ENCODE results near the gene ASIC2.

Gene ASIC2

DNA sequence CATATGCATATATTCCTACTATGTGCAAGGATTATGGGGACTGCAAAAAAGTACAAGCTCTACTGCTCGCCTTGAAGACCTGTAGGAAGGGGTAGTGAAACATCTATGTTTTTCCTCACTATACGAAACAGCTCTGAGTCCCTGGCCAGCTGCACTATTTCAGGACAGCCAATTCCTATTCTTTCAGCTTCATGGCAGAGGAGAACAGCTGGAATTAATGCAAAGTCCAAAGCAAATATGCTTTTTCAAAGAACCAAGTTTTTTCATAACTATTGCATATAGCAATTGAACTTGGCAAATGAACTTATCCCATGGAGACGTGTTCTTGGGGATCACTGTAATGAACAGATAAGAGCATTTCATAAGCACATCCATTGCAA is 179.1 kb downstream of the ASIC2 start:
- DNase-seq (ENCODE audit: low read depth in 2 of 2), result no peak

DNA sequence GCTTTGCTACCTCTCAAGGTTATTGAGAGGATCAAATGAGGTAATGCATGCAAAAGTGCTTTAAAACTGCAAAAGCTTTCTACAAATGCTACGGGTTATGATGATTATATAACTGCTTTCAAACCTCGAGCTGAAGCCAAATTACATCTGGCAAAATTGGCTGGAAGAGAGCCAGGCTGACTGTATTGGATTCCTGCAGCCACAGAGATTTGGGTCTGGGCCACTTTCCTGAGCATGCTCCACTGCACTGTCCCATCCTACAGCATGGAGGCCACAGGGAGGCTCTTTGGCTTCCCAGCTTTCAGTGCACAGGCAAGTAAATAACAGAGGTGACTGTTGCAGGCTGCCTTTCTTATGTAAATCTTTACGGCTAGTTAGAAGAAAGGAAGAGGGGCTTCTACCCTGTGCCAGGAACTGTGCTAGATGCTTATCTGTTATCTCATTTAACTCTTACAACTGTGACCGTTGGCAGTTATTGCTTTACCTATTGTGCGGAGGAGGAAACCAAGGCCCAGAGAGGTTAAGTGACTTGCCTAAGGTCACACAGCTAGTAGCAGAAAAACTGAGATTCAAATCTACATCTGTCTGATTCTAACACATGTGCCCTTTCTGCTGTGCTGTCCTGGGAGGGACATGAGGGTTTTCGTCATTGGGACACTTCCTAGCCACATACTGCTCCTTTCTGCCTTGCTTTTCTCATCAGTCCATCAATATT is 179.7 kb downstream of the ASIC2 start:
- no peak for DNase-seq (ENCODE audit: low read depth in 2 of 2)

DNA sequence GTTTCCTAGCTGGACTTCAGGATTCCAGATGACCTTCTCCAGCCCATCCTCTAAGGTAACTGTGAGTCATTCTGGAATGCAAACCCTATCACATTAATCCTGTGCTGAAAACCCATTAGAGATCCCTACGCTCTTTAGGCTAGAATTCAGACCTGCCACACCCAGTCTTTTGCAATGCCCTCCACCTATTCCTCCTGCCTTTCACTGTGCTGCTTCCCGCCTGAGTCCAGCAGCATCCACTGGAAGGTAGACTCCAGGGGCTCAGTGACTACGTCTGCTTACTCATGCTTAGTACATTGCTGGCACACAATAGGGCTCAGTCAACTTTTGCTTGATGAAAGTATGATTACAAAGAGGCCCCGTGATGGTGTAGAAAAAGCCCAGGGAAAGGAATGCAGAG is 180.3 kb downstream of the ASIC2 start:
- no peak for DNase-seq (ENCODE audit: low read depth in 2 of 2)

DNA sequence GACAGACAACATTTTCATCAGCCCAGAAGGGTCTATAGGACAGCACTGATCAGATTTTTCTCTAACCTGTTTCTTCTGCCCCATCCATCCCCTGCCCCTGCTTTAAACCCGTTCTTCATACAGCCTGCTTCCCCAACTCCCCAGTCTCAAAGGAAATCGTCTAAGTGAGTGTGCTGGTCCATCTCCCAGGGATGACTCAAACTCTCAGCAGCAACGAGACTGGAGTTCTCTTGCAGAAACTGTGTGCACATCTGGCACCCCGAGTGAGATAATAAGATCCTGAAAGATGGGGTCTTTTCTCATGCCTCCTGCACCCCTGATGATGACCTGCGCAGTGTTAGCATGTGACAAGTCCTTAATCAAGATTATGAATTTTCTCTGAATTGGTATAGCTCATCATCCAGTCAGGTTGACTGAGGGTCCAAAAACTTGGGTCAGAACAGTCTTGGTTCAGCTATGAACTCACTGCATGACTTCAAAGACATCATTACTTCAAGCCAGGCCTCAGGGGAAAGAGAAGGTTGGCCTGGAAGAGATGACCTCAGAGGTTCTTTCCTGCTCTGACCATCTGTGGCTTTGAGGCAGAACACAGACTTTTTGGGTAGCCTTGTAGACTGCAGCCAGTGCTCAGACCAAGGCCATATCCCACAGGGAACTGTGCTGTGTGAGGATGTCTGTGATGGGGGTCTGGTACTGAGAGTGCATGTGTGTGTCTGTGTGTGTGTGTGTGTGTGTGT is 183.6 kb downstream of the ASIC2 start:
- no peak for DNase-seq (ENCODE audit: low read depth in 2 of 2)

DNA sequence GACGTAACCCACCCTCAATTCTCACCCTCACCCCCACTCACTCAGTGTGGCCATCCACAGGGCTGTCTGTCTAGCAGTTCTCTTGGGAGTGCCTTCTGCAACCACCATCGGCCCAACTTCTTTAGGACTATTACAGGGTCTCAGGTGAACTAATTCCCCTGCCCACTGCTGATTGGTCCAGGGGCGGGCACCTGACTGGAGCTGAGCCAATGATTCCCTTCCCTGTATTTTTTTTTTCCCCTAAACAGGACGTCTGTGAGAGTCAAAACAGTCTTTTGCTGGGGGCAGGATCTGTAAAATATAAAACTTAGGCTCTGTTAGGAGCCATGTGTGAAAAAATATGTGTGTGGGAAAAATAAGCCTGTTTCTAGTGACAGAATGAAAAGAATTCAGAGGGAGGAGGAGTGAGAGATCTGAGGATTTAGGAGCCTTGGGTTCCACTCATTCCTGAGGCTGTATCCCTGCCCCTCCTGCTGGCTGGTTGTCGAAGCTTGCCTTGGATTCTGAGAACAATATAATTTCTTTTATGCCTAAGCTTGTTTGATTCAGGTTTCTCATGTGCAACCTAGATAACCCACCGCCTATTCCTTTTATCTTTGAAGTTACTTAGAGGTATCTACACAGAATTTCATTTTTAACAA is 186.4 kb downstream of the ASIC2 start:
- DNase-seq (ENCODE audit: low read depth in 2 of 2), result no peak

DNA sequence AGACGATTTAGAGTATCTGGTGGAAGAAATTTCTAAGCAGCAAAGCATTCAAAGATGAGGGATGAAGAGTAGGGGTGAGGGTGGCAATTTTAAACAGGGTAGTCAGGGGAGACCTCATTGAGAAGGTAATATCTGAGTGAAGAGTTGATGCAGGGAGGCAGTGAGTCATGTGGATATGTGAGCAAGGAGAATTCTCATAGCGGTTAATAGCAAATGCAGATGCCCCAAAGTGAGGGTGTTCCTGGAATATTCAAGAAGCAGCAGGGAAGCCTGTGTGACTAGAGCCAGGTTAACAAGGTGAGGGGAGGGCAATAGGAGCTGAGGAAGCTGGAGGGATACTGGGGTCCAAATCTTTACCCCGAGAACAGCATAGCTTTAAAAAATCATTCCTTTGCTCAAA is 187.2 kb downstream of the ASIC2 start:
- DNase-seq (ENCODE audit: low read depth in 2 of 2), result no peak

DNA sequence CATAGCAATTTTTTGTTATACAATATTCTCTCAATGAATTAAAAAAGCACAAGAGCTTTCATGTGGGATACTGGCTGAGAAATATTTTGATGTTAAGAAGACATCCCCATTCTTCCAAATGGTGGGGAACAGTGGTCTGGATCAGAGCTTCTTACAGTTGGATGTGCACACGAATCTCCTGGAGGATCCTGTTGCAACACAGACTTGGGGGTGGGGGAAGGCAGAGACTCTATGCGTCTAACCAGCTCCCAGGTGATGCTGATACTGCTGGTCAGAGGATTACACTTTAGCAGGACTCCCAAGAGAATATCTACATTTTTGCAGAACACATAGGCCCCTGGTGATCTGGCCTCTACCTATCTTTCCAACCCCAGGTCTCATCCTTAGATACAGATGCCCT is 193.2 kb downstream of the ASIC2 start:
- no peak for DNase-seq (ENCODE audit: low read depth in 2 of 2)

DNA sequence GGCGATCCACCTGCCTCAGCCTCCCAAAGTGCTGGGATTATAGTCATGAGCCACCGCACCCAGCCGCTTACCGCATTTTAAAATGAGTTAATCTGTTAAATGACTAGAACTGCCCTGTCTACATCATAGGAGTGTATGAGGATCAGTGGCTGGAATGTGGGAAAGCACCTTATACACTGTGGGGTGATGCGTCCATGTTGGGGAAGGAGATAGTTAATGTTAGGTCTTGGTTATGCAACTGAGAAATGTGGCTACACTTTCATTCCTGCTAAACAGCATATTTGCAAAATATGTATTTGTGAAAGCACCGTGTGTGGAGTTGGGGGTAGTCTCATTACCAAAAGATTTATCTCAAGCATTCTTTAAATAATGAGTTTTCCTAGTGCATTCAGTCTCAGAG is 193.8 kb downstream of the ASIC2 start:
- no peak for DNase-seq (ENCODE audit: low read depth in 2 of 2)

DNA sequence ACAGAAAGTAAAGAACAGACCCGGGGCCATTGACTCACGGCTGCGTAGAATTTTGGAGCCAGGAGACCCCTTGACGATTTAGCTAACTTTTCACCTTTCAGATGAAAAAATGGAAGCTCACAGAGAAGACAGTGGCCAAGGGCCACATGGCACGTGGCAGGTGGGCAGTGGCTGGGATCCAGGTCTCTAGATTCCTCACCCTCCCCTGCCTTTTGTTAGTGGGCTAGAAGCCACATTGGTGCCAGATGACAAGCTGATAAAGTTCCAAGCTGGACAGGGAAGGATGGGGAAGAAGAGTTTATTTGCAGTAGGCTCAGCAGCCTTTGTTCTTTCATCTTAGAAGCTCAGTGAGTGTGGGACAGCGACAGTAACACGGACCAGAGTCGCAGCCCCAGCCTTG is 195.7 kb downstream of the ASIC2 start:
- DNase-seq (ENCODE audit: low read depth in 2 of 2), result no peak

DNA sequence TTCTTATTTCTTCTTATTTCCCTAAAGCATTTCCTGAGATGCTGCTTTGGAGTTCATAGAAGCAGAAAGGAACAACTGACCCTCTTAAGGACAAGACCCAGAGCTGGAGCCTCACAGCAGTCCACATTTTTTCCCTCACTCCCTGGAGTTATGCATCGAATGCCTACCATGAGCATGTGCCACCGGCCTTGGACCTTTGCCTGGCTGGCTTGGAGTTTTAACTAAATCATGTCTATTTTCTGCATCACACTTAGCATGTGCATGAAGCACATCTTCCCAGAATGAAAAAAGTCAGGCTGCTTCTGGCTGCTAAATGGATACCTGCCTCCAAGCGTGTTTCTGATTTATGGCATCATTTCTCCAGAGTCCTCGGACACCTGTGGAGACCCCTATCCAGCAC is 196.9 kb downstream of the ASIC2 start:
- no peak for DNase-seq (ENCODE audit: low read depth in 2 of 2)

DNA sequence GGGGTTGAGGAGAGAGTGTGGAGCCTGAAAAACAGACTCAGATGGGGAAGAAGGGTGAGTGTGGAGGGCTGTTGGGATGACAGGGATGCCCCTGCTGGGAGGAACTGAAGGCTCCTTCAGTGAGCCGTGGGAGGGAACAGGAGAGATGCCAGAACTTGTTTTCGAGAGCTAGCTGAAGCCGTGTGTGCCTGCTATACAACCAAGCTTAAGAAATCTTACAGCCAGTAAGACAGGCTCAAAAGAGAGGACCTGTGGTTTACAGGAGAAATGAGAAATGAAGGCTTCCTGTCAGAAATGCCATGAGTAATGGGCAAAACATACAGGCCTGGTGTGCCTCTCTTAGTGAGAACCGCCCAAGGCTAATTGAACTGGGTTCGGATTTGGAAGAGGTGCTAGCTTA is 201.8 kb downstream of the ASIC2 start:
- DNase-seq (ENCODE audit: low read depth in 2 of 2), result no peak

DNA sequence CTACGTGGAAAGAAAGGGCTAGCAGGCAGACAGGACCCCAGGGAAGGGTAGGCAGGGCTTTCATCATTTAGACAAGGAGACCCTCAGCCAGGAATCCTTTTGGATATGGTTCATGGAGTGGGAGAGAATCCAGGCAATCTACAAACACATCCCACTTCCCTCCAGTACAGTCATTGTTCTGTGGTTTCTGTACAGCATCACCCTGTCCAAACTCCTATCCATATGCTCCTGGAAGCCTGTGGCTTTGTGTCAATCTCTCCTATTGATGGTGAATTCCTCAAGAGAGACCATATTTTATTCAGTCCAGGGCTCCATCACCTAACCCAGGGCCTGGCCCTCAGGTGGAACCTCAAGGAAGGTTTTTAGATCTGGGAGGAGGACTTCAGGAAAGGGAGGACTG is 202.3 kb downstream of the ASIC2 start:
- no peak for DNase-seq (ENCODE audit: low read depth in 2 of 2)

DNA sequence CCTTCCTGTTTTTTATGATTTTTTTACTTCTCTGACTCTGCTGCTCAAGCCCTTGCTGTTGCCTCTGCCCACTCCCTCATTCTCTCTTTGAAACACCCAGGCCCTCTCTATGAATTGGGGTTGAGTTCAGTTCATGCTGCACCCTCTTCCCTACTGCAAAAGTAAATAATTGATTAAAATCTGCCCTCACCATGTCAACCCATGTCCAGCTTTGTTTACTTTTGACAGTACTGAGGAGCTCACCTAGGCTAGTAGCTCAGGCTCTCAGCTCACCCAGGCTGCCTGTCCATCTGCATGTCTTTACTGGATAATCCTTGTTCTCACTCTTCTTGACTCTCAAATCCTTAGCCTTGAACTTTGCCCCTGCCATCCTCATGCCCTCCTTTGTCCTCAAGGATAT is 206.2 kb downstream of the ASIC2 start:
- no peak for DNase-seq (ENCODE audit: low read depth in 2 of 2)

DNA sequence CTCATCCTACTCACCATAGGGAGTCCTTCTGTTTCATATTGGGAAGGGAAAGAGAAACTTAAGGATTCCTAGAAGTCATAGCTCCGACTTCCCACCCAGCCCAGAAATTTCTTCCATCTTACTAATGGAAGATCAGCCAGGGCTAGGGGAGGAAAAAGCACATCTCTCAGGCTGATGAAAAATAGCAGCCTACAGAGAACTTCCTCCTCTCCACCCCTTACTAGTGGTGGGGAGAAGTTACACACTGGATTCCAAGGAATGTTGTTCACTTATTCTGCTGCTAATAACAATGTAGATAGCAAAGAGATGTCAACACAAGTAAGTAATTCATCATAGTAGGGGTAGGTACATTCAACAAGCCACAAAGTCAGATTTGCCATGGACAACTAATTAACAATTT is 207.1 kb downstream of the ASIC2 start:
- no peak for DNase-seq (ENCODE audit: low read depth in 2 of 2)

DNA sequence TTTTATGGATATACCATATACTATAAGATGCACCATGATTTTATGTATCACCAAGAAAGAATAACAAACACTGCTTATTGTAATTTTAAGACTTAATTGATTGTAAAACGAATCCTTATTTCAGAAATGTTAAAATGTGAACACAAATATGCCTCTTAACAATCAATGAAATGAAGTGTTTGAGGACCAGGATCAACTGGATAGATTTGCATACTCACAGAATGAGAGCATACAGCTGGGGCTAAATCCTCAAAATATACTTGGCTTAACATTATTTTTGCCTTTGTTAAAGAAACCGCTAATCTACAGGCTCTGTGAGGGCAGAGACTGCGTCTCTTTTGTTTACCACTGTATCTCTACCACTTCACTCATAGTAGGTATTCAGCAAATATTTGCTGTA is 207.8 kb downstream of the ASIC2 start:
- no peak for DNase-seq (ENCODE audit: low read depth in 2 of 2)

DNA sequence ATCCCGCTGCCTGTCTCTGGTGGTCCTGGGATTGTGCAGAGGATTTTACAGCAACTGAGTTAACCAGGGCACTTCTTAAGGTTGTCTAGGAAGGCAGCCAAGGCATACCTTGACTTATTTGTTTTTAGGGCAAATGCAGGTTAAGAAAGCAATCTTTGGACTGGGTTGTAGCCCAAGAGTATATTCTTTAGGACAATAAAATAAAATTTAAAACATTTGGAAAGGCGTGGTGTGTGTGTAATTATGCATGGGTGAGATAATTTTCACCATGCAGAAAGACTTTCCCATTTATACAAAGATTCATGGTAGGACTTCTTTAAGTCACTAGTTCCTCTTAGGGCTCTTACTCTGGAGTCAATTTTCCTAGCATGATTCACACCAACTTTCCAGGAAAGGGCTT is 208.3 kb downstream of the ASIC2 start:
- no peak for DNase-seq (ENCODE audit: low read depth in 2 of 2)

DNA sequence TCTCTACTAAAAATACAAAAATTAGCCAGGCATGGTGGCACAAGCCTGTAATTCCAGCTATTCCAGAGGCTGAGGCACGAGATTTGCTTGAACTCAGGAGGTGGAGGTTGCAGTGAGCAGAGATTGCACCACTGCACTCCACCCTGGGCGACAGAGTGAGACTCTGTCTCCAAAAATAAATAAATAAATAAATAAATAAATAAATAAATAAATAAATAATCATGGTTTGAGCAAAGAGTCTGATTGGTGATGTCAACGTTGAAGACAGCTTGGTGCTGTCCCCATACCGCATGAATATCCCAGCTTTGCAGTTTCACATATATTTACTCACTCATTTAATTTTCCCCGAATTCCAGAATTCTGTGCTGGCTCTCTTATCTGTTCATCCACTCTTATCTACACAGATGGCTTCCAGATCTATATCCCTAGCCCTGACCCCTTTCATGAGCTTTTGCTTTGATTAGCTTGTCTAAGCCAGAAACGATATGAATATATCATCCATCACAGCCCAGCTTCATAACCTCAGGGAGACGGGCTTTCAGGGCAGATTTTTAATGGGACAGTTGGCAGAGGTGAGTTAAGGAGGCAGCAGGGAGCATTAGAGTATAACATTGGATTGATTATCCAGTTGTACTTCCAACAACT is 210.4 kb downstream of the ASIC2 start:
- no peak for DNase-seq (ENCODE audit: low read depth in 2 of 2)

DNA sequence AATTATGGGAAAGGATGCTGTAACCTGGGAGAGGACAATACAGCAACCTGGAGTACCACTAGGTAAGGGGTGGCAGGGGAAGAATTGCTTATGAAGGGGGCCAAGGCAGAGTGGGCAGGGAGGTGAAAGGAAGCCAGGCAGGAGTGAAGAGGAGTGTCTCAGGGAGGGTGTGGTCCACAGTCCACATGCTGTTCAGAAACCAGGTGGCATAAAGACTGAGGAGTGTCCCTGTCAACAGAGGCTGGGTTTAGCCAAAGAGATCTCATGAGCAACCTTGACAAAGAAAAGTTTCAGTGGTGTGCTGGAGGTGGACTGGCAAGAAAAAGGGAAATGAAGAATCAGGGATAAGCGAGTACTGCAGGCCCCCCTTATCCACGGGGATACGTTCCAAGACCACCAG is 213.0 kb downstream of the ASIC2 start:
- no peak for DNase-seq (ENCODE audit: low read depth in 2 of 2)

DNA sequence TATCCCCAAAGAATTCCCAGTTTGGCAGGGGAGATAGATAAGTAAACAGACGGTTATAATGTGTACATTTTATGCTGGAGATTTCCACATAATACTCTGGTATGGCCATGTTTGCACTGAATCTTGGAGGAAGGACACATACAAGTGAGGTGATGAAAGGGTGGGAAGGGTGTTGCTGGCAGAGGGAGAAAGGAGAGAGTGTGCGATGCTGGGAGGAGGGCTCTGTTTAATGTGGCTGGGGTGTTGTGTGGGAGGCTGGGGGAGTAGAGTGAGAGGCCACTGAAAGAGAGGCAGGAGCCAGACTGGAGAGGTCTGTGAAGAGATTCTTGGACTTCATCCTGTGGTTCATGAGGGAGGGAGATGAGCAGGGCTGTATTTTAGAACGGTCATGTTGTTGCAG is 213.9 kb downstream of the ASIC2 start:
- no peak for DNase-seq (ENCODE audit: low read depth in 2 of 2)

DNA sequence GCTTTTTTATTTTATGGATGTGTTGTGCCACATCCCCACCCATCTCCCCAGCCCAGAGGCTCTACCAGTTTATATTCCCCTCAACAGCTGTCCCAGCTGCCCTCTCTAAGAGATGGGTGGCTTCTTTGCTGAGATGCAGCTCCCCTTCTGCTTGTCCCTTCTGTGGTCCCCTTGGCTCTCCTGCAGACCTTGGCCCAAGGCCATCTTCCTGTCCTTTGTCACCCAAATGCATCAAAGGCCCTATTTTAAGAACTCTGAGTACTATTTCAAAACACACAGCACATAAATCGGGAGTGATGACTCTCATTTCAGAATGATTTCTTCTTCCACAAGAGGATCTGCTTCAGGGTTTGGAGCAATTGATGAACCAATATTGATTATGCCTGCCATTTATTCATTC is 216.1 kb downstream of the ASIC2 start:
- DNase-seq (ENCODE audit: low read depth in 2 of 2), result no peak

DNA sequence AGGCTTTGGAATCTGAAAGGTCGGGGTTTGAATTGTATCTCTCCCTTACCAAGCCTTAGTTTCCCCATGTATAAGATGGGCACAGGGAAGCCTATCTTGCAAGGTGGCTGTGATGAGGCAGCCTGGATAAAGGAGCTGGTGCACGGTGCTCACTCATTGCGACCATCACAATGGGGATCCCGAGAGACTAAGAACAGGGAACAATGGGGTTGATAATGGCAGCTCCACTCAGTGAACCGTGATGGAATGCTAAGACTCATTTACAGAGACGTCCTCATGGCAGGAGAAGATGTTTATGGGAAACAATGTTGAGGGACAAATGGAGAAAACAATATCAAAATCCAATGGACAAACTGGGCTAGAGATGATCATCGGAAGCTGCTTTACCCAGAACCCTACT is 219.7 kb downstream of the ASIC2 start:
- DNase-seq (ENCODE audit: low read depth in 2 of 2), result no peak

DNA sequence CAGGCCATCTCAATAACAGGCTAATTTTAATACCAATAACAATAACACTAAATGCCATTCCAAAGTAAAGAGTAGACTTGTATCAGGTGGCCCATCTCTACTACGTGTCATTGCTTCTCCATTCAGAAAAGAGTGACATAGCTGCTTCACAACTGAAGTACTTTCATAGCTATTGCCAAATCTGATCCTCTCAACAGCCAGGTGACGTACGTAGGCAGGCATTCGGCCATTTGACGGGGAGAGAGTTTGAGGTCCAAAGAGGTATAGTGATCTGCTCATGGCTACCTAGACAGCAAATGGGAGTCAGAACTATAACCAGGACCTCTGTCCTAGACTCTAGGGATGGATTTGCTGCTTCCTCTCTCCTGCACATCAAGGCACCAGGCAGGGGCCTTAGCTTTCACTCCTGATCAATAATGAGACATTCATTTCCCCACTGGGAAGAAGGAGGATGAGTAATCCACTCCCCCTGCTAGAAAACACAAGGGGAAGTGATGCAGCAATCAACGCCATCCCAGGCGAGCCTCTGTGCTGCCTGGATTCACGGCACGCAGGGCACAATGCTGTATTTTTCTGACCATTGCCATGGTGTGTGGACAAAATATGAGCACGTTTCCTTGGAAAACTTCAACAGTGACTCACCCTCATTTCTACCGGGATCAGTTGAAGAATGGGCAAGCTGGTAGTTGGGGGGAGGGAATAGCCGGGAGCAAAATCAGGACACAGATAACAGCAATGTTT is 220.5 kb downstream of the ASIC2 start:
- DNase-seq (ENCODE audit: low read depth in 2 of 2), result no peak

All from stimulated activated CD8-positive, alpha-beta memory T cell treated with anti-CD3 and anti-CD28 coated beads, Interleukin-7, amount 100 ng/mL, for 4 hours (primary cell).